Measurements from ENCODE around the gene MPDU1.
"Not testable (repeated sequence)": the region's sequence is repeated elsewhere in the genome, so short reads cannot be mapped to it uniquely, and the experiment has no call there.

Gene MPDU1

DNA sequence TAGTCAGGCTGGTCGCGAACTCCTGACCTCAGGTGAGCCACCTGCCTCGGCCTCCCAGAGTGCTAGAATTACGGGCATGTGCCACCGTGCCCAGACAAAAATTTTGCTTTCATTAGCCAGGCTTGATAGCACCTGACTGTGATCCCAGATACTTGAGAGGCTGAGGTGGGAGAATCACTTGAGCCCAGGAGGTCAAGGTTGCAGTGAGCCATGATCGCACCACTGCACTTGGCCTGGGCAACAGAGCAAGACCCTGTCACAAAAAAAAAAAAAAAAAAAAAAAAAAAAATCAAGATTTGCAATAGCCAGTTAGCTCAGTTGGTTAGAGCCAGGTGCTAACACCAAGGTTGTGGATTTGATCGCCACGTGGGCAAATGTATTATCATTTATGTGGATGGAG, 37.2 kb downstream of the MPDU1 start:
- DNase-seq = no peak

DNA sequence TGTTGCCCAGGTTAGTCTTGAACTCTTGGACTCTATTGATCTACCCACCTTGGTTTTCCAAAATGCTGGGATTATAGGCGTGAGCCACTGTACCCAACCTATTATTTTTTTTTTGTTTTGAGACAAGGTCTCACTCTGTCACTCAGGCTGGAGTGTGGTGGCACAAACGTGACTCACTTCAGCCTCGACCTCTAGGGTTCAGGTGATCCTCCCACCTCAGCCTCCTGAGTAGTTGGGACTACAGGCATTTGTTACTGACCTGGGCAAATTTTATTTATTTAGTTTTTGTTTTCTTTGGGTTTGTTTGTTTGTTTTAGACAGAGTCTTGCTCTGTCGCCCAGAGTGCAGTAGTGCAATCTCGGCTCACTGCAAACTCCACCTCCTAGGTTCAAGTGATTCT, 40.0 kb downstream of the MPDU1 start:
- no peak for DNase-seq

DNA sequence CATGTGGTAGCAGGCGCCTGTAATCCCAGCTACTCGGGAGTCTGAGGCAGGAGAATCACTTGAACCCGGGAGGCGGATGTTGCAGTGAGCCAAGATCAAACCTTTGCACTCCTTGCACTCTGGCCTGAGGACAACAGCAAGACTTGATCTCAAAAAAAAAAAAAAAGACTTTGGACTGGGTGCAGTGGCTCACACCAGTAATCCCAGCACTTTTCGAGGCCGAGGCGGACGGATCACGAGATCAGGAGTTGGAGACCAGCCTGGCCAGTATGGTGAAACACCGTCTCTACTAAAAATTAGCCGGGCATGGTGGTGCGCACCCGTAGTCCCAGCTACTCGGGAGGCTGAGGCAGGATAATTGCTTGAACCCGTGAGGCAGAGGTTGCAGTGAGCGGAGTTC, 42.1 kb downstream of the MPDU1 start:
- not testable (repeated sequence) for DNase-seq

DNA sequence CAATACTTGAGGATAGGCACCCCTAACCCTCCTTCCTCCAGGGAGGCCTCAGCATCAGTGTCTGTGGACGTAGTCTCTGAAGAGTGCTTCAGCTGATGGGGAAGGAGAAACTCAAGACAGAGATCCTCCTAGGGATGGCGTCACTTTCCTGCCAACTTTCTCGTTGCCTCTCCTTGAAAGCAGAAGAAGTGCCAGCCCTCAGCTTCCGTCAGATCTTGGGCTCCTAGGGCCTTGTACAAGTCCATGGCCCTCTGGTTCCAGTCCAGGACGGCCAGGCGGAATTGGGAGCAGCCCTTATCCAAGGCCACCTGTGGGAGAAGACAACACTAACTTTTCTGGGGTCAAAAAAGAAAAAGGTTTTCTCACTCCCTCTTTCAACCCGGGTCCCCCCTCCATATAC, 42.7 kb downstream of the MPDU1 start:
- no peak for DNase-seq

DNA sequence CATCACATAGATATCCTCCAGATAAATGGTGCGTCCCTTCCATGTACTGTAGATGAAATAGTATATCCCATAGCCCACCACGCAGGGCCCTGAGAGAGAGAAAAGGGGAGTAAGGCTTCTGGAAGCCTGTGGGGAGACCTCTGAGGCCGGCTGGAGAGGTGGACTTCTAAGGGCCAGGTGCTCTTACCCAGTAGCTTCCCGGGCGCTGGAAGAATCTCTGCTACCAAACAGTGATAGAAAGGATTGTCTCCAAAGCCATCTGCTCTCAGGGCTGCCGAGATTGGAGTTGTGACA, 43.3 kb downstream of the MPDU1 start:
- no peak for DNase-seq

DNA sequence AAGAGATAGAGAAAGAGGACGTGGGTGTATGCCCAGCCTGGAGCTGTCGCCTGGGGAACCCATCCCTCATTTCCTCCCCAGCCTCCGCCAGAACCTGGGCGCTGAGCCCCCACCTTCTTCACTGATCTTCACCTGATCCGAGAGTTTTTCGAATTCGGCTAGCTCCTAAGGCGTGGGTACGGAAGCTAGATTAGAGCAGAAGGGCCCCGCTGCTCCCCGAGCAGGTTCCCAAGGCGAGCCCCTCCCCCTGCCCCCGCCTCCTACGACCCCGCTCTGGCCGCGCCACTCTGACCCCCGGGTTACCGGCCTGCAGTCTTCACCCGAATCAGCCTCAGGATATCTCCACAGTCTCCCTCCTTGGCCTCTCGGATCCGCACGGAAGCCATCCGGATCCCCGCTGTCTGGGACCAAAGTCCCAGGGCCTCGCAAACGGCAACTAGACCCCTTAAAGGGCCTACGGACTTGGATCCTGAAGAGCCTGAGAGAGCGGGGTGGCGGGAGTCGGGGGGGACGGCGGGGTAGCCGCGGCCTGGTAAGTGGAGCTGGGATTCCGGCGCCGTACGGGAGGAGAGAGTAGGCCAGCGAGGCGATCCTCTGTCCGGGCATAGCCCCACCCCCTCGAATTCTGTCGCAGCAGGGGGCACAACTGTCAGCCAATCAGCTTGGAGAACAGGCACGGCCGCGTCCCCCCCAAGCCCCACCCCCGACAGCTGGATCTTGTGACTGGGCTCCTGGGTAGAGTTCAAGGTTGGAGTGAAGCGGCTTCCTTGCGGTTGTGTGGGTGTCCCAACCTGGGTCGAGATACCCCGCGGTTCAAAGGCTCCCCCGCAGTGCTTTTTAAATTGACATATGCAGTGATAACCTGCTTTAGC, 43.8 kb downstream of the MPDU1 start, which contains the start of gene SAT2:
SAT2 (minus strand) TSS at position 572 of the 872 bp plus-strand sequence; CDS start at position 386, 186 bp downstream.
- peak; percentile 87 for DNase-seq

DNA sequence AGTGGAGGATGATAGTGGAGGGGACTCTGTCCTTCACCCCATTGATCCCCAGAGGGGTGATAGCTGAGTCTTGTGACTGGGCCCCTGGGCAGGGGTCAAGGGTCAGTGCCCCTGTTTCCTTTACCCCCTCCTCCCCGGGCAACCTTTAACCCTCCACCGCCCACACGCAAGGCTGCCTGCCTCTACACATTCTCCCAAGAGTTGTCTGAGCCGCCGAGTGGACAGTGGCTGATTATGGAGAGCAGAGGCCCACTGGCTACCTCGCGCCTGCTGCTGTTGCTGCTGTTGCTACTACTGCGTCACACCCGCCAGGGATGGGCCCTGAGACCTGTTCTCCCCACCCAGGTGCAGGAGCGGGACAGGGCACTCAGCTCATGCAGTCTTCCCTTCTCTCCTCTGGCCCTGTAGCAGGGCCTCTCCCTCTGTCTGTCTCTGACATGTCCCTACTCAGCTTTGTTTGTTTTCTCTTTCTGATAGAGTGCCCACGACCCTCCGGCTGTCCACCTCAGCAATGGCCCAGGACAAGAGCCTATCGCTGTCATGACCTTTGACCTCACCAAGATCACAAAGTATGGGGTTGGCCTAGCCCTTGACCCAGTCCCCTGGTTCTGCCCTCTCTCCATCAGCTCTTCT, 46.4 kb downstream of the MPDU1 start, which contains the start of gene SHBG:
SHBG (plus strand) TSS at position 197 of the 633 bp plus-strand sequence; CDS start at position 235, 38 bp downstream.
- DNase-seq = no peak

DNA sequence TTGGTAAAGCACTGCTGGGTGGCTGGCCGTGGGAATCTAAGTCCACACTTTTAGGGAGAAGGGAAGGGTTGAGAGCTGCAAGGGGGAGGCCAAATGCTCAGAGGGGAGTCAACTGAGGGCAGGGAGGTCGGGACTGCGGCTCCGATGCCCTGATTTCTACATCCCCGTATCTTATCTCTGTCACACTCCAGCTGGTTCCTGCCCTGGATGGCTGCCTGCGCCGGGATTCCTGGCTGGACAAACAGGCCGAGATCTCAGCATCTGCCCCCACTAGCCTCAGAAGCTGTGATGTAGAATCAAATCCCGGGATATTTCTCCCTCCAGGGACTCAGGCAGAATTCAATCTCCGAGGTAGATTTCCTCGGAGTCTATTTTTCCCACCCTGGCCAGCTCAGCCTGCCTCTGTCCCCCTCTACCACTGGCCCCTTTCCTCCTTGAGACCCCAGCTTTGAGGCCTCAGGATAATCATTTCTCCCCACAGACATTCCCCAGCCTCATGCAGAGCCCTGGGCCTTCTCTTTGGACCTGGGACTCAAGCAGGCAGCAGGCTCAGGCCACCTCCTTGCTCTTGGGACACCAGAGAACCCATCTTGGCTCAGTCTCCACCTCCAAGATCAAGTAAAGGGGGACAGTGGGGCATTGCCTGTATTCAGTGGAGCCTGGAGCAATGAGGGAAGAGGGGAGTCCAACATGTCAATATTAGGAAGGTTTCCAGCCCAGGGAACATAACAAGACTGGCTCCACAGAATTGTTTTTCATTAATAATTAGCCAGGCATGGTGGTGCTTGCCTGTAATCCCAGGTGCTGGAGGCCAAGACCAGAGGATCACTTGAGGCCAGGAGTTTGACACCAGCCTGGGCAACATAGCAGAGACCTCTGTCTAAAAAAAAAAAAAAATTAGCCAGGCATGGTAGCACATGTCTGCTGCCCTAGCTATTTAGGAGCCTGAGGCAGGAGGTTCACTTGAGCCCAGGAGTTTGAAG, 48.0 kb downstream of the MPDU1 start:
- no peak for DNase-seq

DNA sequence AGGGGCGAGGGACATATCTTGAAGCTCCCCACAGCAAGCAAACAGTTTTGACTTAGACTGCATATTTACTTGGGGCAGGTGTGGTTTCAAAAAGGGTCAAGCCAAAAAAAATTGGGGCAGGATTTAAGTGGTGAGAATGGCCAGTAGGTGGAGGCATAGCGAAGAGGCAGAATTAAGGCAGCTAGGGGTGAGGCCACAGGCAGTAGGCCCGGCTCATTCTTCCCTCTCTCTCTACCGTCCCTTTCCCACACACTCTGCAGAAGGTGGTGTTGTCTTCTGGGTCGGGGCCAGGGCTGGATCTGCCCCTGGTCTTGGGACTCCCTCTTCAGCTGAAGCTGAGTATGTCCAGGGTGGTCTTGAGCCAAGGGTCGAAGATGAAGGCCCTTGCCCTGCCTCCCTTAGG, 48.8 kb downstream of the MPDU1 start:
- DNase-seq = no peak

DNA sequence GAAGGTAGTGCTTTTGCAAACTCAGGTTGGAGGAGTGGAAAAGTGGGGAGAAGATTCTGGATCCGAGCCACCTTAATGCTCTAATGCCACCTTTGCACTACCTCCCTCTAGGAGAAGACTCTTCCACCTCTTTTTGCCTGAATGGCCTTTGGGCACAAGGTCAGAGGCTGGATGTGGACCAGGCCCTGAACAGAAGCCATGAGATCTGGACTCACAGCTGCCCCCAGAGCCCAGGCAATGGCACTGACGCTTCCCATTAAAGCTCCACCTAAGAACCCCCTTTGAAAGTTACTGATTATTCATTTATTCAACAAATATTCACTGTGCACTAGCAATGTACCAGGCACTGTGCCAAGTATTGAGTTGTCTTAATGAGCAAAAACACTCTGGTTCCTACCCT, 49.4 kb downstream of the MPDU1 start:
- no peak for DNase-seq

DNA sequence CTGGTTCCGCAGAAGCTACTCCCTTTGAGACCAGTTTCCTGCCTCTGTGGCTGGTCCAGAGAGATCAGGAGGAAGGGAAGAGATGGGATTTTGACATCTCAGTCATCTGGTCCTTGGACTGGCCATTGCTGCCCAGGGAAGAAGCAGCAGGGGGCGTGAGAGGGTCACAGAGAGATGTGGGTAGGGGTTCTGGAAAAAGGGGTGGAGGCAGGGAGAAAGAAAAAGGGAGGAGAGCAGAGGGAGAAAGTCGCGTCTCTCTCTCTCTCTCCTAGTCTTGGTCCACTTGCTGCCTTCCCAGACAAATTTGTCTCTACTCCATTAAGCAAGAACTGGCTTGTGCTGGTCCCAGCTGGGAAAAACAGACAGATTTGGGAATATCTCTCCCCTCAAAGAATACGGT, 50.7 kb downstream of the MPDU1 start:
- no peak for DNase-seq

DNA sequence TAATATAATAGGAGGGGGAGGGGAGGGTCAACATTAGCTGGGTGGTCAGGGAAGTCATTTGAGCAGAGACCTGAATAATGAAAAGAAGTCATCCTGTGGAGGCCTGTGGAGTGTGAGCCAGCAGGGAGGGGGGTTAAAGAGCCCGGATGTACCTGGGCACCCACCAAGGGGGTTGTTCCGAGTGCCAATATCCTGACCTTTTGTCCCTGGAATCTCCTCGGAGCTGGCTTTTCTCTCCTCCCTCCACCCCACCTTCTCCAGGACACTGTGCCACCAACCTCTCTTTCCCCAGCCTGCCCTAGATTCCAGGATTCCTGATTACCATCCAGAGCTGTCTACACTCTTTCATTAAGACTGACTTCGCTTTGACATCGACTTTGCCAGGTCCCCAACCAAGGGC, 52.5 kb downstream of the MPDU1 start:
- DNase-seq = no peak
